Measurements from ENCODE around the gene ZNF195.
"Not testable (repeated sequence)": the region's sequence is repeated elsewhere in the genome, so short reads cannot be mapped to it uniquely, and the experiment has no call there.

Gene ZNF195

GRCh38 chr11:3346587-3346986, 32.4 kb downstream of the ZNF195 start:
- DNase-seq, result no peak

DNA sequence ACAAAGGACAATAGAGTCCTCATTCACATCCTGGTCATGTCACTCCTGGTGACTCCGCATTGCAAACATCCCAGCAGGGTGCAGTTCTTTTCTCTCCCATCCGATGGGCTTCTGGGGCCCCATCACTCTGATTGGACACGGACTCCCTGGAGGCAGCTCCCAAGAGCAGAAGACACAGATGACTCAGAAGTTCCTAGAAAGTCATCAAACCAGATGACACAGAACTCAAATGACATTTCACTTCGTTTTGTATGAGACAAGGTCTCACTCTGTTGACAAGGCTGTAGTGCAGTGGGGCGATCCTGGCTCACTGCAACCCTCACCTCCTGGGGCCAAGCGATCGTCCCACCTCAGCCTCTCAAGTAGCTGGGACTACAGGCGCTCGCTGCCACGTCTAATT, 33.2 kb downstream of the ZNF195 start:
- DNase-seq, result no peak

DNA sequence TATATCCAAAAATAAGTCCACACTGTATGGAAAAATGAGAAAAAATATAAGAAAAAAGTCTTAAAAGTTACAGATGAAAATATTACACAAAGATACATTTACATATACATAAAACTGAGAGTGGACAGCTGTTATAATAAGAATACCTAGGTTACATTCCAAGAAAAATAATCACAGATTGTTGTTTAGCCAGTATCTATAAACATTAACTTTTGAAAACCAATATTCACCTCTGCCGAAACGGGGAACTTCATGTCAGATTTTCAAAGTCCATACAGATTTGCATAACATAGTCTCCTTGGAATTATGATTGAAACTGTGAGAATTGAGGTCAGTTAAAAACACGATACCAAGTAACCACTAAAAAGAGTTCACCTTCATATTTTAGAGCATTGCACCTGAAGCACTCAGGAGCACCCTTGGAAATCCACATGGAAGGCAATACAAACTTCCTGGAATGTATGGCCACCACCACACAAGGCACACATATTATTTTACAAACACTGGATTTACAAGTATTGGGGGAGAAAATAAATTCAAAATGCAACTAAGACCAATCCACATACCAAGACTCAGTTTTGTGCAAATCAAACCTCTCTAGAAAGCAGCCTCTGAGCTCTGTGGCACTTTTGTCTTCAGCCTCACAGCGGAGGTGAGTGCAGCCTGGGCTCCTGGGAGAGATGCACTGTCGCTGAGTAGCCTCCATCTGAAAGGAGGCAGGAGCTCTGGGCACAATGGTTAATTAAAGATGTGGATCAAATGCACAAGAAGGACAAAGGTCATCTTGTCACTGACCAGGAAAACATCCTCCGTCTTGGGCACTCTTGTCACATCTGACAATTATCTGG, 34.4 kb downstream of the ZNF195 start:
- DNase-seq, result no peak

DNA sequence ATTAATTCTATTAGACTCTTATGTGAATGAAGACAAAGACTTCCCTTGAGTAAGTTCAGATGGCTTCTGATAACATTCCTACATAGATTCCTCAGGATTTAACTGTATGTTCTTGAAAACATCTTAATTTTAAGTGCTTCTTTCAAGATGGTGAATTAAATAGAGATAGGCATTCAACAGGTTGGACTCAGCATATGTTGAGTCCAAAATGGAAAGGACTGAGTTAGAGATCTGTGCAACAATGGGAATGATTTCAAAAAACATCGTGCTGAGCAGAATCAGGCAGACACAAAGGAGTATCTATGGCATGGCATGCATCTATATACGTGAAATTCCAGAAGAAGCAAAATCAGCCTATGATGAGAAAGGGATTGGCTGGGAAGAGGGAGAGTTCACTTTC, 36.2 kb downstream of the ZNF195 start:
- DNase-seq, result no peak

DNA sequence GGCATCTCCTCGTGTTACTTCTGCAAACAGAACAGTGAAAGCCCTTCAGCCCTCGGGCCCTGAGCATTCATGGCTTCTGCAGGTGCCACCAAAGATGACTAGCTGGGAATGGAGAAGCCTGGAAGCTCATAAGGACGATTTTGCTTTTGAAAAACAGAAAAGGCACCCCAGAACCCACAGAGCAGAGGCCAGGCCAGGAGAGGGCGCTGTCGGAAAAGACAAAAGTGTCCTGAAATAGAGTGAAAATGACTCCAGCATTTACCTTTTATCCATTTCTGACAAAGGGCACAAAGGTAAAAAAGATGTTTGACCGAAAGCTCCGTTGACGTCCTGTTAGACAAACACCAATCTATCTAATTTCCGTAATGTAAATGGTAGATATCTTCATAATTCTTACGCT, 37.6 kb downstream of the ZNF195 start:
- DNase-seq, result no peak

DNA sequence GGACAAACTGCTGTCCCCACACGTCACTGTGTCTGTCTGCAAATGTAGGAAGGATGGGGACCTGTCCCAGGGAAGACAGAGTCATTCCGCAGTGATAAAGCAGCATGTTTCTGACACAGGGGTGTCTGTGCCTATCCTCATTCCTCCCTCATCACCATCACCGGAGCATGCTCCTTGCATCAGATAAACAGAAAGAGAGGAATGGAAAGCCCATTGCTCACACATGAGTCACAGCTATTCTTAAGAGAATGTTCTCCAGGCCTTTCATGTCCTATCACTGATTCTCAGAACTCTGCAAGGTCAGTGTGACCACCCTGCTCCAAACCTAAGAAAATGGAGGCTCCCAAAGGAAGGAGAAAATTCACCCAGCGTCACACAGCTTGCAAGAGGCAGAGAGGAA, 38.9 kb downstream of the ZNF195 start:
- no peak for DNase-seq

- DNase-seq, result no peak
Observed at GRCh38 chr11:3339340-3339624, 39.7 kb downstream of the ZNF195 start.

DNA sequence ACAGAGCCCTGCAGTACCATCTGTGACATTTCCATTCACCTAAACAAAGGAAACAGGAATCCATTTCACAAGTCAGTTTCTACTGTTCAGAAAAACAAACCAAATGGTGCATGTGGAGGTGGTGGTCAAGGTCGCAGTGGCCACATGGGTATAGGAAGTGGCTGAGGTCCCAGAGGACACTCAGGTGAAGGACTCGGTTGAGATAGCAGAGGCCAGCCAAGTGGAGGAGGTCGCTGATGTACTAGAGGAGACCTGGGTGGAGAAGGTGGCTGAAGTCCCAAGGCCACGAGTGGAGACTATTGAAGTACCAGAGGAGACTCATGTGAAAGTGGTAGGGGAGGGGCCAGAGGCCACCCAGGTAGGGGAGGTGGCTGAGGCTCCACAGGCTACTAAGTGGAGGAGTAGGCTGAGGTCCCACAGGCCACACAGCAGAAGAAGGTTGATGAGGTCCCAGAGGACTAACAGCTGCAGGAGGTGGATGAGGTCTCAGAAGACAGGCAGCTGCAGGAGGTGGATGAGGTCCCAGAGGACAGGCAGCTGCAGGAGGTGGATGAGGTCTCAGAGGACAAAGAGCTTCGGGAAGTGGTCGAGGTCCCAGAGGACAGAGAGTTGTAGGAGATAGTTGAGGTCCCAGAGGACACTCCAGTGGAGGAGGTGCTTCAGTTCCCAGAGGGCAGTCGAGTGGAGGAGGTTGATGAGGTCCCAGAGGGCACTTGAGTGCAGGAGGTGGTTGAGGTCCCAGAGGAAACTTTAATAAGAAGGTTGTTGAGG, 40.2 kb downstream of the ZNF195 start:
- no peak for DNase-seq

DNA sequence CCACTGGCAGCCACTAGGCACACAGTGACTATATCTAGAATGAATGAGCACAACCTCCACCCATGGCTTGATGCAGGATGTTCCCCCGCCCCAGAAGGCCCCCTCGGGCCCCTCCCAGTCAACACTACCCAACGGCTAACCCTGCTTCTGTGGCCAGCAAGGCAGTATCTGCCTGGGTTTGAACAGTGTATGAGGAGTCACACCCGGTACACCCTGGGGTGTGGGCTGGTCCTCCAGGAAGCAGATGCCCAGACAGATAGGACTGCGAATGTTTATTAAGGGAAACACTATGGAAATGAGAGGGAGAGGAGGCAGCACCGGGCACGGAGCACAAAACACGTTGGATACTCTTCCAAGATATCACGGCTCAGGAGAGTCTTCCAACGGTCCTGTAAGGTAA, 42.5 kb downstream of the ZNF195 start:
- DNase-seq, result not testable (repeated sequence)

- DNase-seq, result not testable (repeated sequence)
Observed at GRCh38 chr11:3333157-3333556, 45.8 kb downstream of the ZNF195 start.

DNA sequence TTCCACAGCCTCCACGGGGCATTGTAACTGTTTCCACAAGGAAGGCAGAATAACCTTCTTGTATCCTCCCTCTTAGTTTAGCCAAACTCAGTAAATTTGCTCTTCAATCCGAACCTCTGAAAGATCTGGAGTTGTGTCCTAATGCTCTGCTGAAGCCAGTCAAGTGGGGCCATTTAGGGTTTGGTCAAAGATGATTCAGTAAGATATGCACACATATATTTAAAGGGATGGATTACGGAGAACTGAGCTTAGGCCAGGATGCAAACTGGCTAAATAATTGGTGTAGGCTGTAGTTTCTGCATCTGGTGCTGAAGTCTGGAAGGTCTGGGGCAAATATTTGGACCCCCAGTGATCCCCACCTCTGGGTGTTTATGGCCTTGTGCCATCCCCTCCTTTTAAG, 47.9 kb downstream of the ZNF195 start:
- not testable (repeated sequence) for DNase-seq

DNA sequence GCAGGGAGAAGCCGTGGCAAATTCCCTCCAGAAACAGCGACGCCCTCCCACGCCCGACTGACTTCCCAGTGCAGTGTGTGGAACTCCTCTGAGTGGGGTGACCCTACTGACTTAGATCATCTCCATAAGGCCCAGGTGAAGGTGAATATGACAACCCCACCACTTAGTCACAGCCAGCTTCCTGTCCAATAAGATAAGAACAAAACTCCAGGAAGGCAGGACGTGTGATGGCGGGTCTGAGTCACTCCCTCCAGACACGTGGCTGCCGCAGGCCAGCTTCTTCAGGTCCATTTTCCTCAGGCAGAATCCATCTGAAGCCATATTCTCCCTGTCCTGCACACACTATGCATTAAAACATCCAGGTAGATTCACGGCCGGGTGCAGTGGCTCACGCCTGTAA, 48.9 kb downstream of the ZNF195 start:
- not testable (repeated sequence) for DNase-seq

DNA sequence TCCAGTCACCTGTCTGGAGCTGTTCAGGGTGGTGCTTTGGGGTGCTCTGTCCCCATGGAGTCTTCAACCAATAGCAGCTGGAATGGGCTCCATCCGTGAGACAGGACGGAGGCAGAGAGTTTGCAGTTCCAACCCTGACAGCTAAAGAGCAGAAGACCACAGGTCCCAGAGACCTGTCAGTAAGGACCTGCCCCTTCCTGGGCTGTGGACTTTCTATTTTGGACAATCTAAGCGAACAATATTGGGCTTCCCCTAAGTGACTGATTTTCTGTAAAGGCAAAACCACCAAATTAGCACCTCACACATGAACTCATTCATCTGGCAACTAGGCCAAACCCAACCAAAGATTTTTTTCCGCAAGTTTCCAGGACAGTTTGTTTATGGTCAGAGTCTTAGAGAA, 50.4 kb downstream of the ZNF195 start:
- DNase-seq, result not testable (repeated sequence)

GRCh38 chr11:3326450-3326849, 52.5 kb downstream of the ZNF195 start:
- DNase-seq, result not testable (repeated sequence)

GRCh38 chr11:3324724-3325123, 54.2 kb downstream of the ZNF195 start:
- not testable (repeated sequence) for DNase-seq
